ENCODE measurements around the gene C10orf120. TPM values are rescaled to one million over a fixed set of nuclear protein-coding genes. Genes with fewer than 3 reads are reported as not detected.

The C10orf120 gene
- total and polyA plus RNA-seq, 8 donors = not detected

DNA sequence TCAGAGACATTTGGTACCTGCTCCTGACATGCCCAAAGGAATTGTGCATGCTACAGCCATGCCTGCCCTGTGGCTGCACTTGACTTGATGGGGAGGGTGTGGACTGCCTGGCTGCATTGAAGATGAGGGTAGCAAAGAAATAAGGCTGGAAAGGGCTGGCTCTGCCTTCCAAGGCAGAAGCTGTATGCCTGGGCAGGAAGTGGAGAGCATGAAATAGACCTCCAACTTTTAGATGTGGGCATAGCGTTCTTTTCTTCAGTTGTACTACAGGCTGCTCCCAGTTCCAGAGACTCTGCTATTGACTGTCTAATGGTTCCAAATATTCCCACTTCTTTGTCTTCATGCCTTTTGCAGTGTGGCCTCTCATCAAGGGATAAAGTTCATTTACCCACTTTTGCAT is 3.0 kb downstream of the C10orf120 start:
- 85 to 95% (median 90%) methylated on average over 1 of the region's 1 CpG for WGBS, 5 donors
- peaks cover 0 to 7% (median 0%) of the 10 kb centered on the region in 3 donors for H3K27me3 ChIP-seq
- no peak overlapping the region for H3K27ac ChIP-seq
- DNase-seq = no peak
- no peaks in the 10 kb centered on the region for H3K36me3 ChIP-seq
- H3K4me1 ChIP-seq = no peaks in the 10 kb centered on the region
- intact Hi-C loops (cut with DNase I; ENCODE audit: low total_unique reads) = no loop called here
- TF ChIP-seq EP300 (IDR thresholded peaks at IDR 0.05) (no peak), POLR2A (IDR thresholded peaks at IDR 0.05) (no peak), POLR2AphosphoS5 (IDR thresholded peaks at IDR 0.05) (no peak)
- TF ChIP-seq, protein P1, sequence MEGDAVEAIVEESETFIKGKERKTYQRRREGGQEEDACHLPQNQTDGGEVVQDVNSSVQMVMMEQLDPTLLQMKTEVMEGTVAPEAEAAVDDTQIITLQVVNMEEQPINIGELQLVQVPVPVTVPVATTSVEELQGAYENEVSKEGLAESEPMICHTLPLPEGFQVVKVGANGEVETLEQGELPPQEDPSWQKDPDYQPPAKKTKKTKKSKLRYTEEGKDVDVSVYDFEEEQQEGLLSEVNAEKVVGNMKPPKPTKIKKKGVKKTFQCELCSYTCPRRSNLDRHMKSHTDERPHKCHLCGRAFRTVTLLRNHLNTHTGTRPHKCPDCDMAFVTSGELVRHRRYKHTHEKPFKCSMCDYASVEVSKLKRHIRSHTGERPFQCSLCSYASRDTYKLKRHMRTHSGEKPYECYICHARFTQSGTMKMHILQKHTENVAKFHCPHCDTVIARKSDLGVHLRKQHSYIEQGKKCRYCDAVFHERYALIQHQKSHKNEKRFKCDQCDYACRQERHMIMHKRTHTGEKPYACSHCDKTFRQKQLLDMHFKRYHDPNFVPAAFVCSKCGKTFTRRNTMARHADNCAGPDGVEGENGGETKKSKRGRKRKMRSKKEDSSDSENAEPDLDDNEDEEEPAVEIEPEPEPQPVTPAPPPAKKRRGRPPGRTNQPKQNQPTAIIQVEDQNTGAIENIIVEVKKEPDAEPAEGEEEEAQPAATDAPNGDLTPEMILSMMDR (IDR thresholded peaks at IDR 0.05) = no peak
- H3K9me3 ChIP-seq = no peaks in the 10 kb centered on the region
- H3K4me3 ChIP-seq = no peak overlapping the region

DNA sequence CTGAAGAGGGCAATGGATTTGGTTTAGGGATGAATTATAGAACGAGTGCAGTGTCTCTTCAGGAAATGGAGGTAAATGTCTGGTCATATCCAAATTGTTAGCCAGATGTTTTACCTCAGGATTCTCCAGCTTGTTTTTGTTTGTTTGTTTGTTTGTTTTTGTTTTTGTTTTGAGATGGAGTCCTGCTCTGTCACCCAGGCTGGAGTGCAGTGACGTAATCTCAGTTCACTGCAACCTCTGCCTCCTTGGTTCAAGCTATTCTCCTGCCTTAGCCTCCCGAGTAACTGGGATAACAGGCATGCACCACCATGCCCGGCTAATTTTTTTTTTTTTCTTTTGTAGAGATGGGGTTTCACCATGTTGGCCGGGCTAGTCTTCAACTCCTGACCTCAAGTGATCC is 6.9 kb downstream of the C10orf120 start:
- 66 to 84% (median 76%) methylated on average over 5 of the region's 5 CpGs for WGBS, 5 donors
- intact Hi-C loops (cut with DNase I; ENCODE audit: low total_unique reads) = no loop called here
- H3K9me3 ChIP-seq = no peaks in the 10 kb centered on the region

DNA sequence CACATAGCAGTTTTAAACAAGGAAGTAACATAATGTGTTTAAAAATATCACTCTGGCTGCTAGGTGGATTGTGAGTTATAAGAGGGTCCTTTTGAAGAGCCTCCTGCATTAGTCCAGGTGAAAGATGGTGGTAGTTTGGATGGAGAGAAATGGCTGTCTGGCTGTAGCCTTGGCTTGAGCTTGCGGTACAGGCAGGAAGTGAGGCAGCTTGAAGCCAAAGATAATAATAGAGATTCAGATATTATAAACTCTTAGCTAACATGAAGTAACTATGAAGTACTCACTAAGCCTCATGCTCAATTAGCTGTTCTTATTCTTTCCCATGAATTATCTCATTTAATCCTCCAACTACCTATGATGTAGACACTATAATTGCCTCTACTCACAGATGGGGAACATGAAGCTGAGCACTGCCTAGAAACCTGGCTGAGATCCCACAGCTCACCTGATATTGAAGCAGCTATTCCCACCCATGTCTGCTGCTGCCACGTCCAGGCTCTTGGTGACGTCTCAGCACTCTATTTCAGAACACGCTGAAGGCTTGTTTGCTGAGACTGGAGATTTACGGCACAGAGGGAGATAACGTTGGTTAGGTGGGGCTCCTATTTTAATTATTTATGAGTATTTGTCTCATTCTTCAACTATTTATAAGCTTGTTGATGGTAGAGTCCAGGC is 10.4 kb downstream of the C10orf120 start:
- 44 to 62% (median 57%) methylated on average over 6 of the region's 6 CpGs for WGBS, 5 donors
- H3K36me3 ChIP-seq = no peaks in the 10 kb centered on the region

More for the DNA sequence above, 6.9 kb downstream of the C10orf120 start:
- H3K27me3 ChIP-seq = peaks cover 0 to 7% (median 0%) of the 10 kb centered on the region in 3 donors
- H3K36me3 ChIP-seq = no peaks in the 10 kb centered on the region
- no peaks in the 10 kb centered on the region for H3K4me1 ChIP-seq
- no peak overlapping the region for H3K4me3 ChIP-seq
- TF ChIP-seq EP300 (IDR thresholded peaks at IDR 0.05) (no peak), POLR2A (IDR thresholded peaks at IDR 0.05) (no peak), POLR2AphosphoS5 (IDR thresholded peaks at IDR 0.05) (no peak)
- TF ChIP-seq, protein P1 (IDR thresholded peaks at IDR 0.05) = no peak
- DNase-seq = no peak
- H3K27ac ChIP-seq = no peak overlapping the region

DNA sequence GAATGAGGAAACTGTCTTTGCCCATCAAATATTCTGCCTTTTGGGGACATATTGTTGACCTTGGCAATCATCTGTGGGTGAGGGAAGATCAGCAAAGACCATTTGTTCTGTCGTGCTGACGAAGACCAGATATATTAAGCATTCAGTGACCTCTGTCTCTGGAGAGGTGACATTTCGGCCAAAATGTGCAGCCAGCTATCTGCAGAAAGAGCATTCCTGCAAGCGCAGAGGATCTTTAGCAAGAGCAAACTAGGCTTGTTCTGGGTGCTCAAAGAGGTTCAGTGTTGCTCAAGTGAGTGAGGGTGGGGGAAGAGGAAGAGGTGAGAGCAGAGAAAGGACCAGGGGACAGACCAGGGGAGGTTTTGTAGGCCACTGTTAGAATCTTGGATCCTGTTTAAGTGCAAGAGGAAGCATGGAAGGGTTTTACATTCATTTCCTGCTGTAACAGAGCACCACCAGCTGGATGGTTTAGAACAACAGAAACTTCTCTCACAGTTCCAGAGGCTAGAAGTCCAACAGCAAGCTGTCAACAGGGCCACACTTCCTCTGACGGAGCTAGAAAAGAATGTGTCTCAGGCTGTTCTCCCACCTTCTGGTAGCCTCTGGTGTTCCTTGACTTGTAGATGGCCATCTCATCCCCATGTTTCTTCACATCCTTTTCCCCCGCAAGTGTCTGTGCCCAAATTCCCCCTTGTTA is 11.2 kb downstream of the C10orf120 start:
- intact Hi-C loops (cut with DNase I; ENCODE audit: low total_unique reads) = no loop called here
- Histone ChIP-seq H3K4me1 (no peaks in the 10 kb centered on the region), H3K27ac (no peak overlapping the region), H3K9me3 (no peaks in the 10 kb centered on the region), H3K27me3 (peaks cover 0 to 14% (median 5%) of the 10 kb centered on the region in 3 donors), H3K36me3 (no peaks in the 10 kb centered on the region), H3K4me3 (no peak overlapping the region)
- TF ChIP-seq POLR2AphosphoS5 (IDR thresholded peaks at IDR 0.05) (no peak), POLR2A (IDR thresholded peaks at IDR 0.05) (no peak), EP300 (IDR thresholded peaks at IDR 0.05) (no peak)
- TF ChIP-seq, protein P1 (IDR thresholded peaks at IDR 0.05) = no peak
- WGBS, 5 donors = 67 to 78% (median 75%) methylated on average over 6 of the region's 6 CpGs
- peak in 1 of 2 donors; percentile 58 for DNase-seq

More for the DNA sequence above, 10.4 kb downstream of the C10orf120 start:
- Histone ChIP-seq H3K4me1 (no peaks in the 10 kb centered on the region), H3K9me3 (no peaks in the 10 kb centered on the region), H3K27ac (no peak overlapping the region), H3K4me3 (no peak overlapping the region), H3K27me3 (peaks cover 0 to 10% (median 3%) of the 10 kb centered on the region in 3 donors)
- peak in 1 of 2 donors; percentile 60 for DNase-seq
- intact Hi-C loops (cut with DNase I; ENCODE audit: low total_unique reads) = no loop called here
- TF ChIP-seq POLR2A (IDR thresholded peaks at IDR 0.05) = no peak
- TF ChIP-seq, protein P1 (IDR thresholded peaks at IDR 0.05) = no peak
- TF ChIP-seq POLR2AphosphoS5 (IDR thresholded peaks at IDR 0.05) = no peak
- no peak for TF ChIP-seq EP300 (IDR thresholded peaks at IDR 0.05)
